GM21447 (cell line): ENCODE measurements around the gene COL15A1.

Experiments
- ATAC-seq: cut with Tn5 transposase; IDR thresholded peaks from one replicate; pipeline ENCODE4 v1.9.1; 2021; ENCODE audit not compliant: unreplicated experiment

Gene COL15A1

DNA sequence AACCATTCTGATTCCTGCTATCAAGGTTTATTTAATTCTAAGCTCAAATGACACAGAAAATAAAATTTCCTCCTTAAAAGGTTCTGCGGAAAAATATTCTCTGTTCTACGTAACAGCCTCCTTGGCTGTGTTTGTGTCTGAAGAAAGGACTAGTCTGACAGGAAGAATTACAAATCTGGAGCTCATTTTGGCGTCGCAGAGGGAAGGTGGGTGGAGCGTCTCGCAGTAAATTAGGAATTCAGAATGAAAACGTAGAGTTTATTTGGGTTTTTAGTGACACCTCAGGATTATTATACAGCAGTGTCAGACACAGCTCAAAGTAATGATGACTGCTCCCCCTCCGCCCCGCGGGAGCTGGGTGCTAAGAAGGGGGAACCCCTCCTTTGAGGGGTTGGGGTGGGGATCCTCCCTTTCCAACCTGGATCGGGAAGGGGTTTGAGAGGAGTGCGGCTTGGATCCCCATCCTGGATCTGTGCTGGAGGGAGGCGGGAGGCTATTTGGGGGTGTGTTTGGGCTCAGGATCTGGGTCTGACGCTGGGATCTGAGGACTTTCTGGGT is 160.3 kb downstream of the COL15A1 start:
- no peak for ATAC-seq

DNA sequence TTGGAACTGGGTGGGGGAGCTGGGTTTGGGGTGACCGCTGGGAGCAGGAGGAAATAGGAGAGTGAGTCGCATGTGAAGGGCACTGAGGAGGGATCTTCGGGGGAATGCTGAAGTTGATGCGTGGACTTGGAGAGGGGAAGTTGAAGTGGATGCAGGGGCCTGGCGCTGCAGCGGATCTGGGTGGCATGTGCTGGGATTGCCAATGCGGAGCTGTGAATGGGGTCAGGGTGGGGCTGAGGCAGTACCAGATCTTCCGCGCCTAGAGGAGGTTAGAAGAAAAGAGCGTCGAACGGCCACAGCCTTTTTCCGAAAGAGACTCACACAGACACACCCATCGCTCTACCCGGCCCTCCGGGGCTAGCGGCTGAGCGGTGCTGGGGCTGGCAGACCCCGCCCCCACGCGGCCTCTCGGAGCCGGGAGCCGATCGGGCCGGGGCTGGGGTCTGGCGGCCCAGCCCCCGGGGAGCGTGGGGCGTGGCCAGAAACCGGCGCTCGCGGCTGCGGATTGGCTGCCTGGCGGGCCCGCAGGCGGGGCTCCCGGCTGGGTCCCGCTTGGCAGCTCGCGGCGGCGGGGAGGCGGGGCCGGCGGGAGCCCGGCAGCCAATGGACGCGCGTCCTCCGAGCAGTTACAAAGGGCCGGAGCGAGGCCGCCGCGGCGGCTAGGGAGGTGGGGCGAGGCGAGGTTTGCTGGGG is 160.9 kb downstream of the COL15A1 start, which contains the start of gene TGFBR1:
TGFBR1 (plus strand) TSS at position 655 of the 693 bp plus-strand sequence. CDS start 93 bp downstream, outside the sequence.
- ATAC-seq, result peak; percentile 86

DNA sequence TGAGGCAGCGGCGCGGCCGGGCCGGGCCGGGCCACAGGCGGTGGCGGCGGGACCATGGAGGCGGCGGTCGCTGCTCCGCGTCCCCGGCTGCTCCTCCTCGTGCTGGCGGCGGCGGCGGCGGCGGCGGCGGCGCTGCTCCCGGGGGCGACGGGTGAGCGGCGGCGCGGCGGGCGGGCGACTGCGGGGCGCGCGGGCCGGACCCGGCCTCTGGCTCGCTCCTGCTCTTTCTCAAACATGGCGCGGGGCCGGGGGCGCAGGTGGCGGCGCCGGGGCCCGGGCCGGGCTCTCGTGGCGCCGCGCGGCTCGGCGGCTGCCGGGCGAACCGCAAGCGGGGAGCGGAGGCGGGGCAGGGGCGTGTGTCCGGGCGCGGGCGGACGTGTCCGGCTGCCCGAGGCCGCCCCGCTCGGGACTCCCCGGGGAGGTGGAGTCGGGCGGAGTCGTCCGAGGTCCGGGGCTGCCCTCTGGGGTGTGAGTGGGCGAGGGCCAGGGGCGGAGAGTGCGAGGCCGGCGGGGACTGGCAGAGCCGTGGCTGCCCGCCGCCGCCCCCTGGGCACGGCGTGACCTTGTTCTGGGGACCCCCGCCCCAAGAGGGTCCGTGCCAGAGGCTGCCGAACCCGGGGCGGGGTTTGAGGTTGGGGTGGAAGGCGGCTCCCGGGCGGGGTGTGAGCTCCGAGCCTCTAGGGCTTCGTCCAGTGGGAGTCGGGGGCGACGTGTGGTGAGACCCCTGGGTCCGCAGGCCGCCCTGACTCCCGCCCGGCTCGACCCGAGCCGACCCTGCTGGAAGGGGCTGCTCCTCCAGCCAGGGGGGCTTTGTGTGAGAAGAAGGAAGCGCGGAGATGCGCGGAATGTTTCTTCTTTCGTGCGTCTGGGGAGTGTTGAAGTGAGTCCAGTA is 161.7 kb downstream of the COL15A1 start:
- ATAC-seq, result peak; percentile 61

DNA sequence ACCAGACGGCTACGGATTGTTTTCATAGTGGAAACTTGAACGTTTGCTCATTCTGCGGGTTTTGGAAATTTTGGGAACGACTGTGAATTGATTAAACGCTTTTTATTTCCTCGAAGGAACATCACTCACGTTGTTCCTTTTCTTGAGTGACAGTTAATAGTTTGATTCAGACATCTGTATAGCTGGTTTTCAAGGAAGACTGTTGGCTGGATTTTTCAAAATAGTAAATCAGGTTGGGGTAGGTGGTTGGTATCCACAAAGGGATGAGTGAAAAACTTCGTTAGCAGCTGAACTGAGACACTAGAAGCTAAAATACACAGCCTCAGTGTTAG is 162.3 kb downstream of the COL15A1 start:
- no peak for ATAC-seq

DNA sequence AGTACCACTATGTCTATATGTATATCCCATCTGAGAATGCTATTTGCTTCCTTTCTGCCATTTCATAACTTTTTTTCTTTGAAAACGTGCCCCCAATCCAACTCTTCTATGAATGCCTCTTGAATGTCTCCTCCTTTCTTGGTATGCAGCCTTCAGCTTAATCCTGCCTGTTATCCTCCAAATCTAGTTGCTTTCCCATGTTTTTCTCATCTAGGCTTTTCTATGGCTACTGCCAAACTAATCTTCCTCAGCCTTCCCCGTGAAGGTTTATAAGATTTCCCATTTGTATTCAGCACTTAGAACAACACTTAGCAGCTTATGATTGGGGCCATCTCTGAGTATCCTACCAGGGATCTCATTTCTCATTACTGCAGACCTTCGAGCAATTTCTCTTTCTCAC is 163.7 kb downstream of the COL15A1 start:
- ATAC-seq, result no peak

DNA sequence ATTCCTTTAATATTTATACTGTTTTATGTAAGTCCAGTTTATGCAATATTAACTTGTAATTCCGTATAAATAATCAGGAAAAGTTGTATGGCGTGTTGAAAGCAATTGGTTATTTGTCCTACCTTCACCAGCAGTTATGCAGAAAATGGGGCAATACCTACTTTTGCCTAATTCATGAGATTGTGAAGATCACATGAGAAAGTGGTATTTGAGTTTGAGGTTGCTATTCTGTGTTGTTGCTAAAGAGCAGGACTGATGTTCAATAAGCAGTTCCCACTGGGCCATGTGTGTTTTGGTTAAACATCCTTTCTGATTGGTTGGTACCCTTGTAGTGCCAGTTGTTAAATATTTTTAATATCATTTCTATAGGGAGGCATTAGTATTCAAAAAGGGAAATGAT is 164.4 kb downstream of the COL15A1 start:
- ATAC-seq, result no peak

DNA sequence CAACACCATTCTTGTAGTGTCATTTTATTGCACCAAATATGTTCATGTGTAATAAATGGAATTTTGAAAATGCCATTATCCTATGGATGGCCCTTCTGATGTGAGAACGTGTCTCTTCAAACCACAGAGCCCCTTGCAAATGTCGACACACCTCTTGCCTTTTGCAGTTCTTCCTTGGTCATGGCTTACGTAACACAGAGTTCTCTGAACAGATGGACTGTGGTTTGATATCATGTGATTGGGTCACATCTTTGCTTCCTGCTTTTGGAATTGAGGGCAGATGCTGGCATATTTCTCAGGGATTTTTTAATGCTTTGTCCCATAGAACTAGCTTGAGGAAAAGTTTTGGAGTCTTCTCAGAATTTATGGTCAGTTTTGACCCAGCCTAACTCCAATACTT is 165.8 kb downstream of the COL15A1 start:
- ATAC-seq, result no peak

DNA sequence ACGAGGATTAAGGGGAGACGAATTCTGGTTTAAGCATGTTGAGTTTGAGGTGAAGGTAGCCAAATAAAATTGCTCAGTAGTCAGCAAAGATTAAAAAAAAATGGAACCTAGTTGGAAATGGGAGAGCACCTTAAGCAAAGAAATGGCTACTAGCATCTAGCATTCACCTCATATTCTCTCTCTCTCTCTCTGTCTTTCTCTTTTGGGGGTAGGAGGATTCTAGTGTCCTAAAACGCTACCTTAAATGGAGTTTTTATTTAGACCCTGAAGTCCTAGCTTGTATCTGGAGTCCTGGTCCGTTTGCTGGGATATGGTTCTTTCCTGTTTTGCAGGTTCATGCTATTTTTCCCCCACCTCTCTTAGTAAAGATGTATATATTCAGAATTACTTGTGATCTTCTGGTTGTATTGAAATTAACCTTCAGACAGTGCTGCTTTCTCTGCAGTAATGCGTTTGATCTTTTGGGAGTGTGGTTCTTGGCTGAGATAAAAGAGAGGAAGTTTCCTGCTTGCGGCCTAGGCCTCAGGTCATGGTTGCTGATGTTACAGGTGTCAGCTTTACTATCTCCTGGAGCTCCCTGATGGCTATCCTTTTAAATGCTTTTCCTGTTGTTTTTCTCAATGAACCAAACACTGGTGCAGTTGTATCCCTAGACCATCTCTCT is 169.2 kb downstream of the COL15A1 start:
- no peak for ATAC-seq

DNA sequence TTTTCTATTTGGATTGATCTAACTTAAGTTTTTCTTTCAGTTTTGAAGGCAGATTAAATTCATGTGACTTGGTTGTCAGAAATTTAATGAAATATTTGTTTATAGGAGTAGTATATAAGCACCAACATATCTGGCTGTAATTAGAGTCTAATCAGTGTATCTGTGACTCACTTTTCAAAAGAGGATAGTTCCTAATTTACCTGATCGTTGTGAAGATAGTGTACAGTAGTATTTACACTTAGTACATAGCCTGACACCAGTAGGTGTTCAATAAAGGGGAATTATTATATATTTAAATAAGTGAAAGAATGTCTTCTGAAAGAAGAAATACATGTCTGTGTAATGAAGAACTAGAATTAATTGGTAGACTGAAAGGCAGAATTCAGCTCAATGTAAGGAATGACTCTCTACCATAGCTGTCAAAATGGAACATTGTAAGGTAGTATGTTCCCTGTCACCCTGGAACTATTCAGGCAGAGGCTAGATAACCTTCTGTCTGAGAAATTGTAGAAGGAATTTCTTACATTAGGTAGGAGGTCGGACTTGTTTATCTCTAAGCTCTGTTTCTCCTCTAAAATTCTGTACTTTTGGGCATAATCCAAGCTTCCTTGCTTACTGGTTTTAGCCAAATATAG is 169.8 kb downstream of the COL15A1 start:
- ATAC-seq, result no peak

DNA sequence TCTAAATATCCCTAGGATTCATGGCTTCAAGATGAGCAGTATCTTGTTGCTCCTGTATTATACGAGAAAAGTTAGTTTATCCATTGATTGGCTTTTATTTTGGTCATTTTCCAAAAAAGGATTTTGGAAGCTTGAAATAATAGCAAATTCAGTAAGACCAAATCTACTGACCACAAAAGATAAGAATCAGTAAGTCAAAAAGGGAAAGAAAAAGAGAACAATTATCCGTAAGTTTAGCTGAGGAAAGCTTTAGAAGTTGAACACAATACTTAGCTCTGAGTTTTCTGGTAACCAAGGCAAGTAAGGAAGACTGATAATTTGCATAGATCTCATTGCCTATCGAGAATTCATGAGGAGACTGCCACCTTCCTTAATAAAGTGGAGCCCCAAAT is 170.3 kb downstream of the COL15A1 start:
- no peak for ATAC-seq

DNA sequence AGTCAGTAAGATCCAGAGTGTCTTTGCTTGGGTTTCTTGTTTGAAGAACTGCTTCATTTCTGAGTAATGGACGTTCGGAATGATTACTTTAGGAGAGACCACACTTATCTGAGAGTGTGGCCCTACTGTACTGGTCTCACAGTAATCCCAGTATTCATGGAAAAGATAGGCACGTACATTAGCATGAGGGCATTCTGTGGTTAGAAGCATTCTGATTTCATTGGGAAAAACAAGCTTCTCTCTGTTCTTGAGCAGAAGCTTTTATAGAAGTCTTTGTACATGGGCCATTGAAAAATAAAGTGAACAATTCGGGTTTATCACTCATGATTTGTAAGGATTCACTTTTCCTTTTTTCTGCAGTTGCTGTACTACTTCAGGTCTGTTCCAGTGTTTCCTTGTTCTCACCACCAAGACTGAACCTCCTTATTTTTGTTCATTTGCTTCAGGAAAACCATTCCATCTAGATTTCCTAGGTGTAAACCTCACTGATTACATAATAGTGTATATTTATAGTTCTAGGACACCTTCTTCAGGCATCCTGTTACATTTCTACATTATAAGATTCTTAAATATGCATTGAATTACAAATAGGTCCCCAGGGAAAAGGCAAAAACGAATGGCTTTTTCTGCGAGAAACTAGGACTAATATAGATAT is 171.3 kb downstream of the COL15A1 start:
- ATAC-seq, result no peak

DNA sequence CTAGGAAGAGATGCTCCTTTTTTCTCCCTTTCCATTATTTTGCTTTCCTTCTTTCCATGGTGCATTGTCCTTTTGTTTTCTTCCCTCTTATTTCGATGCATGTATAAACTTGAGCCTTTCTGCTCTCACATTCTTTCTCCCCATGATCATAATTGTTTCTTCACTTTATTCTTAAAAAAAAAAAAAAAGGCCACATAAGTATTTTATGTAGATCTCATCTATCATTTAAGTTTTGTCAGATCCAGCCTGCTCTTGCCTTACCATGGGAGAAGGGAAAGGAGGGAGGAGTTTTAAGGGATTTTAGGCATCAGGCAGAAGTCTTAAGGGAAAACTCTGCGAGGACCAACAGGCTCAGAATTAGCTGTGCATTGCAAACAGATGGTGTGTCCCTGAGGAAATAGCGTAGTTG is 172.3 kb downstream of the COL15A1 start:
- ATAC-seq, result no peak

DNA sequence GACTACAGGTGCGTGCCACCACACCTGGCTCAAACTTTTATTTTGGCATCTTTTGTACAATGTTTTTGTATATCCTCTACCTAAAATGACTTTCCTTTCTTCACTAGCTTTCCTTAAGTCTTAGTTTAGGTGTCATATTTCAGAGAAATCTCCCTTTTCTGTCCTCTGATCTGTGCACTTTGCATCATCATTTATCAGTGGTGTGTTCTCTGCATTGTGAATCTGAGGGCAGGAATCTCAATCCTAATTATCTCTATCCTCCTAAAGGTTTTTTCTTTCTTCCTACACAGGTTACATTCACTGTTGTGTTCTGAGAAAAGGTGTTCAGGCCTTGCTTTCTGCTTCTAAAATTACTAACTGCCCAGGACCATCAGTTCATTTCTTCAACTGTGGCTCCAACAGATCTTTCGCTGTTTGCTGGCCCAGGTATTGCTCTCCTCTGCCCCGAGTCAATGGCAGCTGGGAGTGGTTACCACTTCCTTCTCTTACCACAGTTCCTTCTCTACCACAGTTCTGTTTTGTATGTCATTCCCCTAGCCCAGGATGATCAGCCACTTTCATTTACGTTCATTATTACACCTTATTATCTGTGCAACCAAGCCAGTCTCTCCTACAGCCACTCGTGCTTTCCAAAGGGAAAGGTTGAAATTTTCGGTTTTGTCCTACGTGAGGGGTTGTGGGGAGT is 175.2 kb downstream of the COL15A1 start:
- peak; percentile 99 for ATAC-seq

DNA sequence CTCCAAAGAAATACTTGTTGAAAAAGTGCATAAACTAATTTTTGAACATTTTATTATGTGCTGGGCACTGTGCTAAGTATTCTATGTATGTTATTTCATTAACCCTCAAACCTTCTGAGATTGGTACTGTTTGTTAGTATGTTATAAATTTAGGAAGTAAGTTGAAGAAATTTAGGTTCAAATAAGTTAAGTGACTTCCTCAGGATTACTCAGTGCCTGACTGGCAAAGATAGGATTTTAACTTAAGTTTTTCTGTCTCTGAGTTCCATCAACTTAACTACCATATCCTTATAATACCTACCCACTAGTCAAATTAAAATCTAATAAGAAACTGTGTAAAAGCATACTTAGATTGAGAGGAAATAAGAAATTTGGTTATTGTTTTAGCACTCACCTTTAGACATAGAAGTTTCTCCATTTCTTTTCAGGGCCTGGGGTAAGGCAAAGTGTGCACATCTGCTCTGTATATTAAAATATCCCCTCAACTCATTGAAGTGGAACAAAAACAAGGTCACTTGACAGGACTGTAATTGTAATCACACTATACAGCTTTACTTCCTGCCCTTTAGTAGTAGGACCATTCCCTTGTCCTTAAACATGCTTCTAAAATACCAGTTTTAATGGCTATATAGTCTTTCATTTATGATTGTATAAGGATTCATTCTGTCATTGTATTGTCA is 176.4 kb downstream of the COL15A1 start:
- no peak for ATAC-seq
